ENCODE measurements around the gene CCDC174.

Gene CCDC174

DNA sequence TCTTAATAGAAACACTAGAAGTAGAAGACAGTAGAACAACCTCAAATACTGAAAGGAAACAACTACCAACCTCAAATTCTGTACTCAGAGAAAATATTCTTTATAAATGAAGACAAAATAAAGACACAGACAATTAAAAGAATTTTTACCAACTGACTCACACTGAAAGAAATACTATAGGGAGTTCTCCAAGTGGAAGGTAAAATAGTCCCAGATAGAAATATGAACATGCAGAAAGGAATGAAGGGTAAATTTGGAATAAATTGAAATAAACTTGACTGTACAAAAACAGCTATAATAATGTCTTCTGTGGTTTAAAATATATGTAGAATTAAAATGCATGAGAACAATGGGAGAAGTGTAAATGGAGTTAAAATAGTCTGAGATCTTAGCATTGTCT is 36.7 kb upstream of the CCDC174 start:
- TF ChIP-seq, protein P1, sequence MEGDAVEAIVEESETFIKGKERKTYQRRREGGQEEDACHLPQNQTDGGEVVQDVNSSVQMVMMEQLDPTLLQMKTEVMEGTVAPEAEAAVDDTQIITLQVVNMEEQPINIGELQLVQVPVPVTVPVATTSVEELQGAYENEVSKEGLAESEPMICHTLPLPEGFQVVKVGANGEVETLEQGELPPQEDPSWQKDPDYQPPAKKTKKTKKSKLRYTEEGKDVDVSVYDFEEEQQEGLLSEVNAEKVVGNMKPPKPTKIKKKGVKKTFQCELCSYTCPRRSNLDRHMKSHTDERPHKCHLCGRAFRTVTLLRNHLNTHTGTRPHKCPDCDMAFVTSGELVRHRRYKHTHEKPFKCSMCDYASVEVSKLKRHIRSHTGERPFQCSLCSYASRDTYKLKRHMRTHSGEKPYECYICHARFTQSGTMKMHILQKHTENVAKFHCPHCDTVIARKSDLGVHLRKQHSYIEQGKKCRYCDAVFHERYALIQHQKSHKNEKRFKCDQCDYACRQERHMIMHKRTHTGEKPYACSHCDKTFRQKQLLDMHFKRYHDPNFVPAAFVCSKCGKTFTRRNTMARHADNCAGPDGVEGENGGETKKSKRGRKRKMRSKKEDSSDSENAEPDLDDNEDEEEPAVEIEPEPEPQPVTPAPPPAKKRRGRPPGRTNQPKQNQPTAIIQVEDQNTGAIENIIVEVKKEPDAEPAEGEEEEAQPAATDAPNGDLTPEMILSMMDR (IDR thresholded peaks at IDR 0.05) = no peak
- no peaks in the 10 kb centered on the region for H3K9me3 Mint-ChIP-seq
- no peaks in the 10 kb centered on the region for H3K36me3 Mint-ChIP-seq (ENCODE audit: low read depth)
- H3K27ac Mint-ChIP-seq = no peak overlapping the region
- no peak for DNase-seq
- H3K4me3 Mint-ChIP-seq = no peak overlapping the region
- H3K27me3 Mint-ChIP-seq (ENCODE audit: low read depth, poor library complexity) = peaks cover 22% of the 10 kb centered on the region
- no peaks in the 10 kb centered on the region for H3K4me1 Mint-ChIP-seq

DNA sequence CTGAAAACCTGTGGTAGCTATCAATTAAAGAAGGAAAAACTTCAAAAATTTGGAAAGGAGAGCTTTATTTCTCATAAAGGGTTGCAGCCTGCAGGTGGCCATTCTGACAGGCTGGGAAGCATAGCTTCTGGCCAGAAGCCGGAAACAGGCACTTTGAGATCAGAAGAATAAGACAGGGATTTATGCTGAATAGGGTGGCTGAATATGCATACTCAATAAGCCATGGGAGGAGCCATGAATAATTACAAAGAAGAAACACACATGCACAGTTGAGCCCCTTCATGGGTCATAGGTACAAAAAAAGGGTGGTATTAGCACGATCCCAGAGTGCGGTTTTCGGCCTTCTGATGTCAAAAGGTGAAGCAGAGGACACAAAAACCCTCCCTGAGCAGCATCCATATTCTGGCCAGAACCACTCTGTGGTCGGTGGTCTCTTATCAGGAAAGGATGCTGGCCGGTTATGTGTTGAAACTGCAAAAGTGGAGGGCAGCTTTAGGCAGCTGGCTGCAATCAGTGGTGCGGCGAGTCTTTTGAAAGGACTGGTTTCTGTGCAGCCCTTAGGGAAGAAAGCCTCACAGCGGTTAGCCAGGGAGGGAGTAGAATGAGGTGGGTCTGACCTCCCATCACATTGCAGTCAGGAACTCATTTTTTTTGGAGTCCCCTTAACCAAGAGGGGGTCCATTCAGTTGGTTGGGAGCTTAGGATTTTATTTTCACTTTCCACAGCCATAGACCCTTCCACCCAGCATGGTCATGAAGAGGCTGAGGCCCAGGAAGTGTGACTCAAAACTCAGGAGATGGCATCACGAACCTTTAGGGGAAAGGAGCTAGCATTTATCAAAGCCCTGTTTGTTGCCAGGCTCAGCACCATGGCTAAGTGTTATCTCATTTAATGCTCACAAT is 34.7 kb upstream of the CCDC174 start:
- Mint-ChIP-seq H3K27me3 (ENCODE audit: low read depth, poor library complexity) (peaks cover 9% of the 10 kb centered on the region), H3K36me3 (ENCODE audit: low read depth) (no peaks in the 10 kb centered on the region), H3K27ac (no peak overlapping the region), H3K9me3 (no peaks in the 10 kb centered on the region), H3K4me1 (no peaks in the 10 kb centered on the region), H3K4me3 (no peak overlapping the region)
- DNase-seq = no peak
- TF ChIP-seq, protein P1 (IDR thresholded peaks at IDR 0.05) = no peak

DNA sequence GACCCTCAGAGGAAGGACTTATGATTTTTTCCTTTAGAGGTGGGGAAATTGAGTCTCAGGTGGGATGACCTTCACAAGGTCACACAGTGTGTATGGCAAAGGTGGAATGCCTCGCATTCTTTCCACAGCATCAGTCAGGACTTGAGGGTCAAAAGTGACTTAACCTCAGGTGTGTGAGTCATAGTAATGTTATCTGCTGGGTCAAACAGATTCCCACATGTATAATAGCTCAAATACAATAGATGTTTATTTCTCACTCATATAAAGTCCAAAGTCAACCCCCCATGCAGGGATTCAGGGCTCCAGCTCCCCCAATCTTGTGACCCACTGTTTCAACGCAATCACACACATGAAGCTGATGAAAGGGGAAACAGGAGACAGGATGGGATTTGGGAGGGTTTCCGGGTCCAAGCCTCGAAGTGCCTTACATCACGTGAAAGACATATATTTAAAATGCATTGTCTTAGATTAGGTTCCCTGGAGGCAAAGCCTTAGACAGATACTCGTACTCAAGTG is 34.0 kb upstream of the CCDC174 start:
- Mint-ChIP-seq H3K36me3 (ENCODE audit: low read depth) (no peaks in the 10 kb centered on the region), H3K27me3 (ENCODE audit: low read depth, poor library complexity) (peaks cover 4% of the 10 kb centered on the region), H3K9me3 (no peaks in the 10 kb centered on the region), H3K4me3 (no peak overlapping the region), H3K27ac (no peak overlapping the region), H3K4me1 (no peaks in the 10 kb centered on the region)
- no peak for DNase-seq
- TF ChIP-seq, protein P1 (IDR thresholded peaks at IDR 0.05) = no peak

DNA sequence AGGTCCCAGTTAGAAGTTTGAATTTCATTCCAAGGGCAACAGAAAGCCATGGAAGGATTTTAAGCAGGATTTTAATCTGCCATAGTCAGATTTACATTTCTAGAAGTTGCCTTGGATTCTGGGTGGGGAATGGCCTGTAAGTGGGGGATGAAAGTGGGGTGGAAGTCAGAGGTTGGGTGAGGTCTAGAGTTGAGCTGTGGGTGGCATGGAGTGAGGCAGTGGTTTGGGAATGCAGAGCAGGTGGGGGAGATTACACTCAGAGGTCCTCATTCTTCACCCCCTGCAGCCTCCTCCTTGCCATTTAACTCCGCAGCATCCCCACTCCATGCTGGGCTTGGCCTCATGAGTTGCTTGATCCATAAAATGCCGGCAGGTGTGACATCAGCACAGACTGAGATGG is 32.0 kb upstream of the CCDC174 start:
- H3K27me3 Mint-ChIP-seq (ENCODE audit: low read depth, poor library complexity) = peaks cover 4% of the 10 kb centered on the region
- TF ChIP-seq, protein P1 (IDR thresholded peaks at IDR 0.05) = no peak
- H3K4me1 Mint-ChIP-seq = no peaks in the 10 kb centered on the region
- no peak overlapping the region for H3K27ac Mint-ChIP-seq
- no peak overlapping the region for H3K4me3 Mint-ChIP-seq
- H3K36me3 Mint-ChIP-seq (ENCODE audit: low read depth) = no peaks in the 10 kb centered on the region
- no peak for DNase-seq
- H3K9me3 Mint-ChIP-seq = no peaks in the 10 kb centered on the region

DNA sequence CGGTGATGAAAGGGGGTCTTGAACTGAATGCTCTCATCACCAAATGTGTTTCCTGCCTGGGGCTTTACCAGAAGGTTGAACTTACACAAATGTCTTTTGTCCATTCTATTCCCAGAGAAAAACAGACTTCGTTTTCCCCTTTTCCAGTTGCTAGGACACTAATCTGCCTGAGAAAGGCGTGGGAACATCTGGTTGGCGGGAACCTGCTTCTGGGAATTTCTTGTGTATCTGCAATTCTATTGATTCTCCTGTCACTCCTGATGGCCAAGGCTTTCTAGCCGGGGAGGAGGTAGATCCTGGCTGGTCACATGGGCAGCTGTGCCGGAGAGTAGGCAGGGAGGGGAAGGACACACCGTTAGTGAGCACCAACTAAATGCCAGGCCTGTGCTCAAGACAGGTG is 31.1 kb upstream of the CCDC174 start:
- TF ChIP-seq, protein P1 (IDR thresholded peaks at IDR 0.05) = no peak
- no peaks in the 10 kb centered on the region for H3K36me3 Mint-ChIP-seq (ENCODE audit: low read depth)
- H3K4me1 Mint-ChIP-seq = no peaks in the 10 kb centered on the region
- DNase-seq = no peak
- H3K27me3 Mint-ChIP-seq (ENCODE audit: low read depth, poor library complexity) = peaks cover 4% of the 10 kb centered on the region
- no peak overlapping the region for H3K27ac Mint-ChIP-seq
- H3K4me3 Mint-ChIP-seq = no peak overlapping the region
- no peaks in the 10 kb centered on the region for H3K9me3 Mint-ChIP-seq

DNA sequence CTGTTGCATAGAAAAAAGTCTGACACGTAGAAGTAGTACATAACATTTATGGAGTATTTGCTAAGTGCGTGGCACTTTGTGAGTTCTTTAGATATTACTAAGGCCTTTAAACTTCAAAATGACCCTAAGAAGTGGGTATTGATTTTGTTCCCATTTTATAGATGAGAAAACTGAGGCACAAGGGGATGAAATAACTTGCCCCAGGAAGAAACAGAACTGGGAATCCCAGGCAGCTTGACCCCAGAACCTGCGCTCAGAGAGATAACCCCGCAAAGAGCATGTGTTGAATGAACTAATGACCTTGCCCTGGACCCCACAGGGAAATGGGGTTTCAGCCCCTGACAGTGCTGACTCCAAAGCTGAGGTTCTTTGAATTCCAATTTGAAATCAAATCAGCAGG is 30.5 kb upstream of the CCDC174 start:
- no peaks in the 10 kb centered on the region for H3K36me3 Mint-ChIP-seq (ENCODE audit: low read depth)
- no peaks in the 10 kb centered on the region for H3K4me1 Mint-ChIP-seq
- no peak overlapping the region for H3K27ac Mint-ChIP-seq
- TF ChIP-seq, protein P1 (IDR thresholded peaks at IDR 0.05) = no peak
- peaks cover 4% of the 10 kb centered on the region for H3K27me3 Mint-ChIP-seq (ENCODE audit: low read depth, poor library complexity)
- H3K9me3 Mint-ChIP-seq = no peaks in the 10 kb centered on the region
- H3K4me3 Mint-ChIP-seq = no peak overlapping the region
- no peak for DNase-seq
